Naive thymus-derived CD4-positive, alpha-beta T cell (primary cell): ENCODE measurements around the gene MINK1. TPM values are rescaled to one million over a fixed set of nuclear protein-coding genes. Genes with fewer than 3 reads are reported as not detected.

Source experiments
- ATAC-seq: fragments of 150-1000 bp; cut with Tn5 transposase; 2 replicates; pipeline ENCODE4 v1.10.0; 2021; ENCODE audit warnings: mild to moderate bottlenecking, moderate library complexity
- CTCF ChIA-PET: fragments of 350-600 bp; sonication (Branson Sonifier 250); formaldehyde crosslinking; loops from one replicate; lab custom pipeline; 2021; ENCODE audit warnings: antibody characterized with exemption; lab: Charles Lee
- POLR2A ChIA-PET: fragments of 350-600 bp; sonication (Branson Sonifier 250); formaldehyde crosslinking; loops from one replicate; lab custom pipeline; 2021; ENCODE audit warnings: antibody characterized with exemption, inconsistent platforms; lab: Charles Lee
- DNase-seq, 9 donors: peaks; one replicate each; pipeline versions ENCODE4 v3.0.0 to v3.0.0-alpha.2; 2020 to 2022; ENCODE audit warnings: mixed read lengths in 1 of 9
- H3K27ac ChIP-seq: one replicate; pipeline ENCODE4 v1.7.0; 2013; ENCODE audit warnings: mild to moderate bottlenecking, low read depth, low read length, moderate library complexity
- H3K27me3 ChIP-seq, 2 donors: one replicate each; pipeline ENCODE4 v1.7.0; 2013; ENCODE audit warnings: low read length in 2 of 2, mild to moderate bottlenecking in 2 of 2, moderate library complexity in 2 of 2; ENCODE audit not compliant: control insufficient read depth in 2 of 2, insufficient read depth in 2 of 2
- H3K36me3 ChIP-seq, 3 experiments: 1 replicate in 2 of 3; 2 replicates in 1 of 3; pipeline ENCODE4 v1.7.0; 2013; ENCODE audit warnings: low read length in 3 of 3, mild to moderate bottlenecking in 3 of 3, moderate library complexity in 1 of 3; ENCODE audit not compliant: insufficient read depth in 3 of 3, control insufficient read depth in 2 of 3
- H3K4me1 ChIP-seq, 2 donors: one replicate each; pipeline ENCODE4 v1.7.0; 2013; ENCODE audit warnings: low read length in 2 of 2, mild to moderate bottlenecking in 2 of 2, moderate library complexity in 1 of 2; ENCODE audit not compliant: control insufficient read depth in 2 of 2, insufficient read depth in 2 of 2
- H3K4me3 ChIP-seq: 2 replicates; pipeline ENCODE4 v1.7.0; 2013; ENCODE audit warnings: mild to moderate bottlenecking, low read length
- H3K9me3 ChIP-seq, 3 experiments: 1 replicate in 2 of 3; 2 replicates in 1 of 3; pipeline ENCODE4 v1.7.0; 2013; ENCODE audit warnings: low read length in 3 of 3; ENCODE audit not compliant: control insufficient read depth in 2 of 3
- H3K27ac Mint-ChIP-seq, 9 donors: one replicate each; pipeline ENCODE4 v1.8.0; 2020 to 2022; ENCODE audit warnings: mixed read lengths in 9 of 9, mild to moderate bottlenecking in 8 of 9, moderate library complexity in 5 of 9, inconsistent platforms in 2 of 9
- H3K27me3 Mint-ChIP-seq, 5 donors: one replicate each; pipeline ENCODE4 v1.8.0; 2021 to 2022; ENCODE audit warnings: mixed read lengths in 5 of 5, mild to moderate bottlenecking in 1 of 5
- H3K36me3 Mint-ChIP-seq, 5 donors: one replicate each; pipeline ENCODE4 v1.8.0; 2020 to 2022; ENCODE audit warnings: mixed read lengths in 5 of 5, mild to moderate bottlenecking in 3 of 5, inconsistent platforms in 1 of 5
- H3K4me1 Mint-ChIP-seq, 7 donors: one replicate each; pipeline ENCODE4 v1.8.0; 2020 to 2022; ENCODE audit warnings: mixed read lengths in 7 of 7, mild to moderate bottlenecking in 3 of 7, inconsistent platforms in 1 of 7
- H3K4me3 Mint-ChIP-seq, 10 donors: one replicate each; pipeline ENCODE4 v1.8.0; 2020 to 2022; ENCODE audit warnings: mild to moderate bottlenecking in 10 of 10, mixed read lengths in 10 of 10, moderate library complexity in 6 of 10, inconsistent platforms in 2 of 10
- H3K9me3 Mint-ChIP-seq, 11 donors: one replicate each; pipeline ENCODE4 v1.8.0; 2020 to 2022; ENCODE audit warnings: mixed read lengths in 11 of 11, mild to moderate bottlenecking in 4 of 11, inconsistent platforms in 1 of 11, moderate library complexity in 1 of 11
- intact Hi-C, 2 donors: fragments of 100-400 bp; cut with micrococcal nuclease; formaldehyde crosslinking; loops; one replicate each; pipeline ENCODE4 v1.15.1; 2023
- polyA plus RNA-seq, 2 donors: library from polyadenylated mRNA; unstranded; fragments of 300-500 nt; fragmentation: Illumina TruSeq; gene quantifications; one replicate each; pipeline ENCODE4 v1.2.3, GENCODE V29; 2021
- total RNA-seq, 6 experiments: library from RNA in 5 of 6; stranded (reverse) in 5 of 6; gene quantifications; 1 replicate in 5 of 6; 2 replicates in 1 of 6; pipeline ENCODE4 v1.2.3 and lab custom pipeline; 2021 to 2026

MINK1 gene
- total and polyA plus RNA-seq, 7 experiments from 2014 or later: 8.3 to 142 (median 102) TPM

DNA sequence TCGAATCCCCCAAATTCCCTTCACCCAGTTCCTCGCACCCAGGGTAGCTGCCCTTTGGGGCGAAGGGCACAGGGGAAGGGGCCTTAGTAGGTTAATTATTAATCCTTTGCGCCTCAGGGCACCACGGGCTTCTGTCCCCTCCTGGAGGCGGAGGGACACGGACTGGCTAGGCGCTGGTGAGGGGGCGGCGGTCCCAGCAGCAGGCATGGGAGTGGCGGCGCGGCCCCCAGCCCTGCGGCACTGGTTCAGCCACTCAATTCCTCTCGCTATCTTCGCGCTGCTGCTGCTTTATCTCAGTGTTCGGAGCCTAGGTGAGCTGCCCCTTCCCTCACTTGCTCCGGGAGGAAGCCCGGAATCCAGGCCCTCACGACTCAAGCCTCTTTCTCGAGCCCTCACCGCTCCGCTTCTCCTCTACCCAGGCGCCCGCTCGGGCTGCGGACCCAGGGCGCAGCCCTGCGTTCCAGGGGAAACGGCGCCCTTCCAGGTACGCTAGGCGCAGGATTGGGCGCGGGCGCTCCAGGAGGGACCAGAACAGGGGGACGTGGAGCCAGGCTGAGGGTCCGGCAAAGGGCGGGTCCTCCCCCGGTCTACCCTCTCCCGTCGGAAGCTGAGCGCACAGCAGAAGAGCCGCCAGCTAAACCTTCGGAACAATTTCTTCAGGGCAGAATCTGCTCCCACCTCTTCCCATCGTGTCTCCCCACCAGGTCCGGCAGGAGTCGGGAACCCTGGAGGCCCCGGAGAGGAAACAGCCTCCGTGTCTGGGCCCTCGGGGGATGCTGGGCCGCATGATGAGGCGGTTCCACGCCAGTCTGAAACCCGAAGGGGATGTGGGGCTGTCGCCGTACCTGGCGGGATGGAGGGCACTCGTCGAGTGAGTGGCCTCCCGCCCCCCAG is 44.1 kb upstream of the MINK1 start, which contains the start of gene GLTPD2:
GLTPD2 (plus strand) TSS at position 158 of the 894 bp plus-strand sequence; CDS start at position 206, 48 bp downstream.
- Mint-ChIP-seq H3K4me1 (peaks cover 11 to 34% (median 19%) of the 10 kb centered on the region in 7 donors), H3K9me3 (peaks cover 0 to 2% (median 0%) of the 10 kb centered on the region in 11 donors), H3K27ac (peak within 1 kb of the TSS in 4 of 9 donors; percentile 31 to 82 (median 49)), H3K36me3 (peaks cover 0 to 4% (median 0%) of the 10 kb centered on the region in 5 donors), H3K27me3 (peaks cover 27 to 59% (median 39%) of the 10 kb centered on the region in 5 donors), H3K4me3 (peak within 1 kb of the TSS; percentile 66 to 88 (median 76))
- DNase-seq (no peak), ATAC-seq (no peak)
- H3K4me3 ChIP-seq: peak within 1 kb of the TSS; percentile 75
- H3K27ac ChIP-seq: peak within 1 kb of the TSS; percentile 73
- no peaks in the 10 kb centered on the region for H3K9me3 ChIP-seq
- no peaks in the 10 kb centered on the region for H3K36me3 ChIP-seq
- ChIA-PET POLR2A (interaction anchor here (0.5 to 4.3 kb wide), 13 partner anchors 10 to 178 kb away, joined by 3 to 48 read pairs (median 4); partner anchors contain the start of genes ARRB2, PELP1, PLD2 and SPAG7), CTCF (interaction anchor here (0.9 to 2.0 kb wide), 8 partner anchors 57 to 745 kb away, joined by 4 to 16 read pairs (median 4); partner anchors contain the start of genes ARRB2, C17orf107, MED11 and PELP1)
- H3K27me3 ChIP-seq: peaks cover 0 to 11% of the 10 kb centered on the region in 2 donors
- intact Hi-C loops: loop anchor here in 1 of 2 donors (5.0 kb wide), 1 partner anchor 113 kb away; the partner anchor contains the start of gene CHRNE
- H3K4me1 ChIP-seq: peaks cover 15 to 20% of the 10 kb centered on the region in 2 donors

GRCh38 chr17:4789701-4789950 is 43.5 kb upstream of the MINK1 start:
- intact Hi-C loops: loop anchor here in 1 of 2 donors (5.0 kb wide), 1 partner anchor 113 kb away; the partner anchor contains the start of gene CHRNE

DNA sequence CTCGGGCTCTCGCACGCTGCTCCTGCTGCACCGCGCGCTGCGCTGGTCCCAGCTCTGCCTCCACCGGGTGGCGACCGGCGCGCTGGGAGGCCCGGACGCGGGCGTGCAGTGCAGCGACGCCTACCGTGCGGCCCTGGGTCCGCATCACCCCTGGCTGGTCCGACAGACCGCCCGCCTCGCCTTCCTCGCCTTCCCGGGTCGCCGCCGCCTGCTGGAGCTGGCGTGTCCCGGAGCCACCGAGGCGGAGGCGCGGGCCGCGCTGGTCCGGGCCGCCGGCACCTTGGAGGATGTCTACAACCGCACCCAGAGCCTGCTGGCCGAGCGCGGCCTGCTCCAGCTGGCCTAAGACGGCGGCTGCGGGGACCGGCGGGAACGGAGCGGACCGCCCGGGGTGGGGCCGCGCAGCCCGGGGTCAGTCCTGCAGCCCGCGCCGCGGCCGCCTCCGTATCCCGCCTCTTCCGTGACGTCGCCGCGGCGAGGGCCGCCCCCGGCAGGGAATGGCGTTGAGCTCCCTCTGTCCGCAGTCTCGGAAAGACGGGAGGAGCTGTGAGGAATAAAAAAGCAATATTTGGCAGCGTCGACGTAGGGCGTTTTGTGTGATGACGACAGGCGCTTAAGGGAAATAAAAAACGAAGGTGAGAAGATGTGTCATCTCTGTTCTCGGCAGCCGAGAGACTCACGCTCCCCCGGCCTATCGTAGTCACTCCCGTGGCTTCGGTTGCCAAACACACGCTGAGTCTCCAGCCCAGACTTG is 43.0 kb upstream of the MINK1 start:
- Mint-ChIP-seq H3K4me1 (peaks cover 11 to 34% (median 19%) of the 10 kb centered on the region in 7 donors), H3K4me3 (peak overlapping the region; percentile 67 to 94 (median 88)), H3K9me3 (peaks cover 0 to 2% (median 0%) of the 10 kb centered on the region in 11 donors), H3K27me3 (peaks cover 23 to 49% (median 31%) of the 10 kb centered on the region in 5 donors), H3K27ac (peak overlapping the region; percentile 1 to 93 (median 89)), H3K36me3 (peaks cover 0 to 4% (median 0%) of the 10 kb centered on the region in 5 donors)
- intact Hi-C loops: loop anchor here (1.0 to 5.0 kb wide), 8 partner anchors 17 to 112 kb away; partner anchors contain the start of genes ARRB2 (in 2 of the 2), MED11 (in 2 of the 2), PLD2 (in 2 of the 2) and CHRNE (in 1 of the 2)
- peak overlapping the region; percentile 73 for H3K27ac ChIP-seq
- no peaks in the 10 kb centered on the region for H3K36me3 ChIP-seq
- no peaks in the 10 kb centered on the region for H3K9me3 ChIP-seq
- peaks cover 15 to 20% of the 10 kb centered on the region in 2 donors for H3K4me1 ChIP-seq
- H3K27me3 ChIP-seq: peaks cover 0 to 11% of the 10 kb centered on the region in 2 donors
- peak; percentile 66 to 87 (median 78) for DNase-seq
- POLR2A ChIA-PET: interaction anchor here (0.7 to 4.3 kb wide), 19 partner anchors 11 to 647 kb away, joined by 3 to 48 read pairs (median 4); partner anchors contain the start of genes ARRB2, CXCL16, CYB5D2 and MED11
- CTCF ChIA-PET: interaction anchor here (0.5 to 2.0 kb wide), 17 partner anchors 14 to 746 kb away, joined by 3 to 16 read pairs (median 4); partner anchors contain the start of genes ARRB2, C17orf107, MED11 and PELP1
- peak; percentile 93 for ATAC-seq
- H3K4me3 ChIP-seq: peak overlapping the region; percentile 75

More at GRCh38 chr17:4789701-4789950, 43.5 kb upstream of the MINK1 start:
- H3K27me3 Mint-ChIP-seq: peaks cover 23 to 54% (median 33%) of the 10 kb centered on the region in 5 donors
- Histone ChIP-seq H3K4me3 (peak overlapping the region; percentile 75), H3K27me3 (peaks cover 0 to 11% of the 10 kb centered on the region in 2 donors), H3K27ac (peak overlapping the region; percentile 73), H3K9me3 (no peaks in the 10 kb centered on the region), H3K36me3 (no peaks in the 10 kb centered on the region), H3K4me1 (peaks cover 15 to 20% of the 10 kb centered on the region in 2 donors)
- DNase-seq (no peak), ATAC-seq (peak; percentile 45)
- H3K4me3 Mint-ChIP-seq: peak overlapping the region; percentile 66 to 88 (median 76)
- peaks cover 0 to 2% (median 0%) of the 10 kb centered on the region in 11 donors for H3K9me3 Mint-ChIP-seq
- H3K4me1 Mint-ChIP-seq: peaks cover 11 to 34% (median 19%) of the 10 kb centered on the region in 7 donors
- POLR2A ChIA-PET: interaction anchor here (0.7 to 4.3 kb wide), 15 partner anchors 11 to 646 kb away, joined by 3 to 48 read pairs (median 5); partner anchors contain the start of genes ARRB2, CXCL16, CYB5D2 and MED11
- peak overlapping the region in 3 of 9 donors; percentile 31 to 66 (median 62) for H3K27ac Mint-ChIP-seq
- H3K36me3 Mint-ChIP-seq: peaks cover 0 to 4% (median 0%) of the 10 kb centered on the region in 5 donors
- CTCF ChIA-PET: interaction anchor here (0.5 to 2.0 kb wide), 13 partner anchors 37 to 745 kb away, joined by 3 to 16 read pairs (median 4); partner anchors contain the start of genes ARRB2, C17orf107, MED11 and PELP1

DNA sequence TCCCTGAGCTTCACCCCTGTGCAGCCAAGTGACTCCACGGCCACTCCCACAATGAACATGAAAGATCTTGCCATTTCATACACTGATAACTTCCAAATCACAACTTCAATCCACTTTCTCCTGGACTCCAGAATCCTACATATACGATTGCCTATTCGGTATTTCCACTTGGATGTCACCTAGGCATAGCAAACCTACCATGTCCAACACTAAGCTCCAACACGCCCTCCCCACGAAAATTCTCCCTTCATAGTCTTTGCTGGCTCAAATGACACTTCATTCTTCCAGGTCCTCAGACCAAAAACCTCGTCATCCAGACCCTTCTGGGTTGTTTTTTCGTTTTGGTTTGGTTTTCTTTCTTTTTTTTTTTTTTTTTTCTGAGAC is 42.4 kb upstream of the MINK1 start:
- DNase-seq (no peak), ATAC-seq (no peak)
- Histone ChIP-seq H3K36me3 (no peaks in the 10 kb centered on the region), H3K9me3 (no peaks in the 10 kb centered on the region), H3K4me3 (peak overlapping the region; percentile 75), H3K27me3 (peaks cover 0 to 10% of the 10 kb centered on the region in 2 donors), H3K4me1 (peaks cover 10 to 14% of the 10 kb centered on the region in 2 donors), H3K27ac (peak overlapping the region; percentile 73)
- ChIA-PET CTCF (interaction anchor here (0.6 to 2.0 kb wide), 12 partner anchors 15 to 226 kb away, joined by 3 to 16 read pairs (median 4); partner anchors contain the start of genes ARRB2, C17orf107, MED11 and RNF167), POLR2A (interaction anchor here (0.7 to 4.3 kb wide), 15 partner anchors 11 to 647 kb away, joined by 3 to 48 read pairs (median 5); partner anchors contain the start of genes ARRB2, CXCL16, CYB5D2 and MED11)
- Mint-ChIP-seq H3K36me3 (peaks cover 0 to 4% (median 0%) of the 10 kb centered on the region in 5 donors), H3K9me3 (peaks cover 0 to 2% (median 0%) of the 10 kb centered on the region in 11 donors), H3K27ac (peak overlapping the region; percentile 1 to 93 (median 89)), H3K4me1 (peaks cover 11 to 31% (median 17%) of the 10 kb centered on the region in 7 donors), H3K4me3 (peak overlapping the region; percentile 67 to 94 (median 88)), H3K27me3 (peaks cover 23 to 43% (median 26%) of the 10 kb centered on the region in 5 donors)
- intact Hi-C loops: loop anchor here (1.0 to 2.0 kb wide), 7 partner anchors 17 to 99 kb away; partner anchors contain the start of genes ARRB2 (in 2 of the 2), MED11 (in 2 of the 2), PLD2 (in 2 of the 2) and MINK1 (in 1 of the 2)

DNA sequence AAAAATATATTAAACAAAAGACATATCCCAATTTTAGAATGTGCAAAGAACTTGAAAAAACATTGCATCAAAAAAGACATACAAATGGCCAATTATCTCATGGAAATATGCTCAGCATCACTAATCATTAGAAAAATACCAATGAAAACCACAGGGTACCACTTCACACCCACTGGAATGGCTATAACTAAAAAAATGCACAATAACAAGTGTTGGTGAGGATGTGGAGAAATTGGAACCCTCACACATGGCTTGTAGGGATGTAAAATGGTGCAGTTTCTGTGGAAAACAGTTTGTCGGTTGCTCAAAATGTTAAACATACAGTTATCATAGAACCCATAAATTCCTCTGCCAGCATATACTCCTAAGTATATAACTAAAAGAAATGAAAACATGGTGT is 38.0 kb upstream of the MINK1 start:
- ChIA-PET CTCF (no interaction called here), POLR2A (no interaction called here)
- peak overlapping the region in 2 of 9 donors; percentile 96 to 97 for H3K27ac Mint-ChIP-seq
- DNase-seq (no peak), ATAC-seq (no peak)
- intact Hi-C loops: no loop called here
- Histone ChIP-seq H3K4me3 (no peak overlapping the region), H3K27me3 (no peaks in the 10 kb centered on the region), H3K36me3 (peaks cover 0 to 19% (median 0%) of the 10 kb centered on the region in 3 experiments), H3K4me1 (peaks cover 7 to 13% of the 10 kb centered on the region in 2 donors), H3K27ac (peak overlapping the region; percentile 84), H3K9me3 (no peaks in the 10 kb centered on the region)
- H3K4me3 Mint-ChIP-seq: peak overlapping the region in 3 of 10 donors; percentile 98 to 100 (median 99)
- H3K9me3 Mint-ChIP-seq: no peaks in the 10 kb centered on the region
- peaks cover 0 to 11% (median 4%) of the 10 kb centered on the region in 5 donors for H3K36me3 Mint-ChIP-seq
- H3K4me1 Mint-ChIP-seq: peaks cover 16 to 25% (median 20%) of the 10 kb centered on the region in 7 donors
- peaks cover 0 to 6% (median 0%) of the 10 kb centered on the region in 5 donors for H3K27me3 Mint-ChIP-seq
